MG63 (cell line): ENCODE measurements around the gene UBE2L3. TPM values are rescaled to one million over a fixed set of nuclear protein-coding genes. Genes with fewer than 3 reads are reported as not detected.
"Not testable (repeated sequence)": the region's sequence is repeated elsewhere in the genome, so short reads cannot be mapped to it uniquely, and the experiment has no call there.

Experiments used
- DNase-seq: peaks from one replicate; pipeline ENCODE4 v3.0.0-alpha.2; 2020
- H3K27me3 ChIP-seq: fragments of 250-450 bp; sonication (Bioruptor Pico); 2 replicates; pipeline ENCODE4 v1.5.1; 2020; ENCODE audit warnings: mild to moderate bottlenecking, moderate library complexity
- H3K36me3 ChIP-seq: fragments of 250-450 bp; sonication (Bioruptor Pico); 2 replicates; pipeline ENCODE4 v1.5.1; 2020; ENCODE audit warnings: mild to moderate bottlenecking, moderate library complexity
- H3K4me3 ChIP-seq: fragments of 250-450 bp; sonication (Bioruptor Pico); 2 replicates; pipeline ENCODE4 v1.5.1; 2020; ENCODE audit warnings: mild to moderate bottlenecking, moderate library complexity
- H3K9me3 ChIP-seq: fragments of 250-450 bp; sonication (Bioruptor Pico); 2 replicates; pipeline ENCODE4 v1.5.1; 2020; ENCODE audit warnings: mild to moderate bottlenecking, moderate library complexity
- total RNA-seq: library from RNA; depleted of rRNA; stranded (reverse); fragments of >200 nt; shearing (Covaris generic); gene quantifications from 2 replicates; pipeline ENCODE4 v1.2.3, GENCODE V29; 2014; ENCODE audit warnings: low replicate concordance

Gene UBE2L3
- total RNA-seq, 1 experiment from 2014 or later = 37.1 TPM

- H3K27me3 ChIP-seq = no peaks in the 10 kb centered on the region
- no peak overlapping the region for H3K4me3 ChIP-seq
- H3K36me3 ChIP-seq = peaks cover 17% of the 10 kb centered on the region
- no peak for DNase-seq
- no peaks in the 10 kb centered on the region for H3K9me3 ChIP-seq
Measured at GRCh38 chr22:21631025-21631424, 63.5 kb downstream of the UBE2L3 start.

GRCh38 chr22:21632237-21632895 is 64.9 kb downstream of the UBE2L3 start, which contains the start of gene CCDC116:
Gene CCDC116 (plus strand): TSS chr22:21632760. CDS start chr22:21633182, 422 bp downstream.
- no peak within 1 kb of the TSS for H3K4me3 ChIP-seq
- no peak for DNase-seq

GRCh38 chr22:21632931-21633330 is 65.4 kb downstream of the UBE2L3 start:
- Histone ChIP-seq H3K9me3 (no peaks in the 10 kb centered on the region), H3K4me3 (no peak overlapping the region), H3K36me3 (peaks cover 6% of the 10 kb centered on the region), H3K27me3 (no peaks in the 10 kb centered on the region)
- DNase-seq = no peak

More at GRCh38 chr22:21632237-21632895, 64.9 kb downstream of the UBE2L3 start, which contains the start of gene CCDC116:
- no peaks in the 10 kb centered on the region for H3K9me3 ChIP-seq
- H3K36me3 ChIP-seq = peaks cover 12% of the 10 kb centered on the region
- H3K27me3 ChIP-seq = no peaks in the 10 kb centered on the region

- no peak for DNase-seq
- Histone ChIP-seq H3K9me3 (no peaks in the 10 kb centered on the region), H3K36me3 (peaks cover under 1% of the 10 kb centered on the region), H3K4me3 (no peak overlapping the region), H3K27me3 (no peaks in the 10 kb centered on the region)
Measured at GRCh38 chr22:21633481-21633880, 66.0 kb downstream of the UBE2L3 start.

- H3K36me3 ChIP-seq = no peaks in the 10 kb centered on the region
- H3K27me3 ChIP-seq = no peaks in the 10 kb centered on the region
- H3K9me3 ChIP-seq = no peaks in the 10 kb centered on the region
- H3K4me3 ChIP-seq = no peak overlapping the region
- DNase-seq = no peak
Measured at GRCh38 chr22:21634081-21634480, 66.6 kb downstream of the UBE2L3 start.

GRCh38 chr22:21634844-21635243 is 67.3 kb downstream of the UBE2L3 start:
- no peak for DNase-seq
- no peaks in the 10 kb centered on the region for H3K9me3 ChIP-seq
- H3K27me3 ChIP-seq = no peaks in the 10 kb centered on the region
- no peaks in the 10 kb centered on the region for H3K36me3 ChIP-seq
- H3K4me3 ChIP-seq = no peak overlapping the region

GRCh38 chr22:21635771-21636510 is 68.4 kb downstream of the UBE2L3 start:
- no peaks in the 10 kb centered on the region for H3K9me3 ChIP-seq
- DNase-seq = no peak
- no peaks in the 10 kb centered on the region for H3K27me3 ChIP-seq
- H3K4me3 ChIP-seq = no peak overlapping the region
- H3K36me3 ChIP-seq = no peaks in the 10 kb centered on the region

GRCh38 chr22:21636629-21637218 is 69.2 kb downstream of the UBE2L3 start:
- Histone ChIP-seq H3K36me3 (no peaks in the 10 kb centered on the region), H3K27me3 (no peaks in the 10 kb centered on the region), H3K4me3 (no peak overlapping the region), H3K9me3 (no peaks in the 10 kb centered on the region)
- DNase-seq = no peak

GRCh38 chr22:21637450-21637849 is 69.9 kb downstream of the UBE2L3 start:
- H3K4me3 ChIP-seq, DNase-seq, H3K27me3 ChIP-seq, H3K36me3 ChIP-seq, H3K9me3 ChIP-seq: not testable (repeated sequence)

- H3K36me3 ChIP-seq = 0 out of 2 replicates have a peak, but pooled peaks cover 4% of the 10 kb centered on the region
- no peak for DNase-seq
- H3K4me3 ChIP-seq = no peak overlapping the region
- no peaks in the 10 kb centered on the region for H3K27me3 ChIP-seq
- no peaks in the 10 kb centered on the region for H3K9me3 ChIP-seq
Measured at GRCh38 chr22:21639359-21639758, 71.8 kb downstream of the UBE2L3 start.

GRCh38 chr22:21640810-21641209 is 73.3 kb downstream of the UBE2L3 start:
- Histone ChIP-seq H3K36me3 (0 out of 2 replicates have a peak, but pooled peaks cover 4% of the 10 kb centered on the region), H3K27me3 (no peaks in the 10 kb centered on the region), H3K9me3 (no peaks in the 10 kb centered on the region), H3K4me3 (no peak overlapping the region)
- no peak for DNase-seq

- peak; percentile 55 for DNase-seq
- peak overlapping the region; percentile 88 for H3K4me3 ChIP-seq
Measured at GRCh38 chr22:21641417-21641788, 73.9 kb downstream of the UBE2L3 start.

GRCh38 chr22:21641789-21642583 is 74.5 kb downstream of the UBE2L3 start, which contains the start of gene SDF2L1:
Gene SDF2L1 (plus strand): TSS chr22:21642302. CDS start chr22:21642337, 35 bp downstream.
- peak; percentile 98 for DNase-seq
- Histone ChIP-seq H3K9me3 (no peaks in the 10 kb centered on the region), H3K36me3 (peaks cover 8% of the 10 kb centered on the region; the same call in 1 of the 2 replicates), H3K4me3 (peak within 1 kb of the TSS; percentile 88), H3K27me3 (no peaks in the 10 kb centered on the region)

More at GRCh38 chr22:21641417-21641788, 73.9 kb downstream of the UBE2L3 start:
- Histone ChIP-seq H3K27me3 (no peaks in the 10 kb centered on the region), H3K9me3 (no peaks in the 10 kb centered on the region), H3K36me3 (peaks cover 5% of the 10 kb centered on the region; the same call in 1 of the 2 replicates)

- peak; percentile 51 for DNase-seq
- Histone ChIP-seq H3K27me3 (no peaks in the 10 kb centered on the region), H3K4me3 (peak overlapping the region; percentile 88), H3K9me3 (no peaks in the 10 kb centered on the region), H3K36me3 (peaks cover 8% of the 10 kb centered on the region; the same call in 1 of the 2 replicates)
Measured at GRCh38 chr22:21642584-21643448, 75.3 kb downstream of the UBE2L3 start.

- no peak for DNase-seq
- Histone ChIP-seq H3K4me3 (peak overlapping the region; percentile 88), H3K36me3 (peaks cover 10% of the 10 kb centered on the region; the same call in 1 of the 2 replicates), H3K27me3 (no peaks in the 10 kb centered on the region), H3K9me3 (no peaks in the 10 kb centered on the region)
Measured at GRCh38 chr22:21643533-21644357, 76.2 kb downstream of the UBE2L3 start.
